ENCODE results near the gene ARHGDIB. TPM values are rescaled to one million over a fixed set of nuclear protein-coding genes. Genes with fewer than 3 reads are reported as not detected.

Gene ARHGDIB
- total RNA-seq, result 86.2 and 244 TPM in 2 replicates

GRCh38 chr12:14961466-14962152 is at the start of gene ARHGDIB:
TSS of gene ARHGDIB (minus strand) at chr12:14961601. CDS start at chr12:14950712, 10,889 bp downstream.

GRCh38 chr12:14972816-14973215 is 11.4 kb upstream of the ARHGDIB start, which contains the start of gene PDE6H:
TSS of gene PDE6H (plus strand) at chr12:14973042. CDS start at chr12:14978013, 4,971 bp downstream.

GRCh38 chr12:14938301-14938700 is 23.1 kb downstream of the ARHGDIB start, which contains the start of gene ERP27:
TSS of gene ERP27 (minus strand) at chr12:14938537. CDS start at chr12:14938508, 29 bp downstream.

Other genes with a start within 250 kb of the ARHGDIB start
- 10.0 and 22.7 TPM in 2 replicates for gene WBP11, start 158.1 kb downstream of the ARHGDIB start, total RNA-seq
- 1.1 and 1.3 TPM in 2 replicates for gene C12orf60, start 157.9 kb downstream of the ARHGDIB start, total RNA-seq
- under 0.01 and 1.1 TPM in 2 replicates for gene SMCO3, start 147.4 kb downstream of the ARHGDIB start, total RNA-seq
- gene ART4, start 118.1 kb downstream of the ARHGDIB start, total RNA-seq, result 2.1 and 75.3 TPM in 2 replicates
- 35.1 and 54.2 TPM in 2 replicates for gene MGP, start 75.7 kb downstream of the ARHGDIB start, total RNA-seq
- gene ERP27, start 23.1 kb downstream of the ARHGDIB start, total RNA-seq, result under 0.01 and 0.06 TPM in 2 replicates
- not detected in 2 replicates for gene PDE6H, start 11.4 kb upstream of the ARHGDIB start, total RNA-seq

All from bladder microvascular endothelial cell (primary cell).